Left hindlimb (tissue), 1 donor: ENCODE data around the gene GP2.

ENCODE experiments used
- DNase-seq: peaks from one replicate; pipeline ENCODE4 v3.0.0-alpha.2; 2018

Gene GP2

GRCh38 chr16:20327444-20328041, at the start of gene GP2:
GP2 (minus strand) TSS chr16:20327513; CDS start chr16:20326431, 1,082 bp downstream.
- DNase-seq = no peak

- DNase-seq = no peak
Observed at GRCh38 chr16:20372701-20373100, 45.4 kb upstream of the GP2 start.

GRCh38 chr16:20369452-20370054, 42.2 kb upstream of the GP2 start:
- DNase-seq = no peak

- no peak for DNase-seq
Observed at GRCh38 chr16:20364051-20364450, 36.7 kb upstream of the GP2 start.

- no peak for DNase-seq
Observed at GRCh38 chr16:20363191-20363590, 35.9 kb upstream of the GP2 start.

- no peak for DNase-seq
Observed at GRCh38 chr16:20359997-20360396, 32.7 kb upstream of the GP2 start.

GRCh38 chr16:20355114-20355782, 27.9 kb upstream of the GP2 start:
- no peak for DNase-seq

- no peak for DNase-seq
Observed at GRCh38 chr16:20353379-20353778, 26.1 kb upstream of the GP2 start.

- no peak for DNase-seq
Observed at GRCh38 chr16:20352615-20353014, 25.3 kb upstream of the GP2 start, which contains the start of gene UMOD. UMOD (minus strand) TSS chr16:20352715; CDS start chr16:20350737, 1,978 bp downstream.

- no peak for DNase-seq
Observed at GRCh38 chr16:20349615-20350014, 22.3 kb upstream of the GP2 start.

GRCh38 chr16:20348365-20349185, 21.3 kb upstream of the GP2 start:
- no peak for DNase-seq

- no peak for DNase-seq
Observed at GRCh38 chr16:20347666-20348364, 20.5 kb upstream of the GP2 start.

GRCh38 chr16:20344611-20345010, 17.3 kb upstream of the GP2 start:
- DNase-seq = no peak

GRCh38 chr16:20339744-20340143, 12.4 kb upstream of the GP2 start:
- DNase-seq = no peak

GRCh38 chr16:20336955-20337354, 9.6 kb upstream of the GP2 start:
- DNase-seq = no peak

- DNase-seq = no peak
Observed at GRCh38 chr16:20334396-20334795, 7.1 kb upstream of the GP2 start.

- DNase-seq = no peak
Observed at GRCh38 chr16:20333120-20333519, 5.8 kb upstream of the GP2 start.

GRCh38 chr16:20332411-20332810, 5.1 kb upstream of the GP2 start:
- no peak for DNase-seq

GRCh38 chr16:20331635-20332034, 4.3 kb upstream of the GP2 start:
- no peak for DNase-seq

GRCh38 chr16:20329392-20330138, 2.3 kb upstream of the GP2 start:
- no peak for DNase-seq

GRCh38 chr16:20326321-20326720, 992 bp downstream of the GP2 start:
- no peak for DNase-seq

- DNase-seq = no peak
Observed at GRCh38 chr16:20325005-20325404, 2.3 kb downstream of the GP2 start.
